ENCODE results near the gene SF3B5. TPM values are rescaled to one million over a fixed set of nuclear protein-coding genes. Genes with fewer than 3 reads are reported as not detected.

Gene SF3B5
- total and polyA plus RNA-seq, 2 of the 8 experiments (the other 6 are each of a cell fraction or from before 2014, with no cell fraction given): 195 to 588 TPM

GRCh38 chr6:144059139-144059538, 36.2 kb downstream of the SF3B5 start:
- H2BK120ac ChIP-seq (replicated peaks; ENCODE audit: low read depth, low read length): no peak overlapping the region
- H4K5ac ChIP-seq (ENCODE audit: insufficient read length, low read depth, low read length): no peak overlapping the region
- H3K36me3 ChIP-seq (ENCODE audit: control insufficient read depth in 2 of 4, insufficient read depth in 4 of 4, low read length in 3 of 4): no peaks in the 10 kb centered on the region
- 80% methylated on average over 1 of the region's 1 CpG; no CpG with 5 or more reads in 1 of the 2 experiments for WGBS, 2 experiments (ENCODE audit: extremely low coverage in 1 of 2, insufficient coverage in 1 of 2, insufficient read length in 1 of 2, insufficient replicate concordance in 2 of 2, low coverage in 1 of 2, low lambda C conversion rate in 2 of 2, missing lambda C conversion rate in 1 of 2)
- no peak overlapping the region for H3K23ac ChIP-seq (ENCODE audit: insufficient read length)
- H3K4me1 ChIP-seq (replicated peaks in 1 of 4; ENCODE audit: control insufficient read depth in 3 of 4, insufficient read depth in 4 of 4, low read length in 3 of 4): peaks cover 3 to 13% (median 9%) of the 10 kb centered on the region in 4 experiments; a peak in 4 of 7 replicates
- no peak overlapping the region for H2BK15ac ChIP-seq (ENCODE audit: low read length)
- no peak overlapping the region for H3K27ac ChIP-seq (ENCODE audit: low read depth, low read length)
- peaks cover 8% of the 10 kb centered on the region; the same call in 1 of the 2 replicates for H3K23me2 ChIP-seq (ENCODE audit: low read depth, low read length)
- no peak overlapping the region for H3K14ac ChIP-seq (ENCODE audit: insufficient read length)
- H3K79me2 ChIP-seq (ENCODE audit: control insufficient read depth in 1 of 2, insufficient read depth in 2 of 2, low read length in 2 of 2): no peaks in the 10 kb centered on the region
- H3K27me3 ChIP-seq (replicated peaks in 1 of 4; ENCODE audit: control insufficient read depth in 3 of 4, extremely low read depth in 1 of 4, insufficient read depth in 3 of 4, low read length in 3 of 4): peaks cover 13 to 21% (median 18%) of the 10 kb centered on the region in 4 experiments
- H3K56ac ChIP-seq (replicated peaks; ENCODE audit: insufficient read length, low read depth, low read length): no peak overlapping the region
- H2BK5ac ChIP-seq (ENCODE audit: low read depth, low read length): no peak overlapping the region
- FAIRE-seq (no peak), DNase-seq (ENCODE audit: low read depth in 1 of 2, low spot score in 2 of 2) (no peak)
- no peak overlapping the region for H2BK20ac ChIP-seq (ENCODE audit: low read length)
- no peak overlapping the region for H3K18ac ChIP-seq (ENCODE audit: extremely low read depth, low read length)
- H2BK12ac ChIP-seq (ENCODE audit: low read depth, low read length): no peak overlapping the region
- no peak overlapping the region for H3K9ac ChIP-seq (replicated peaks in 1 of 4; ENCODE audit: extremely low read depth in 1 of 4, low read depth in 3 of 4, low read length in 3 of 4)
- no peak overlapping the region for H3K4me2 ChIP-seq (ENCODE audit: insufficient read depth in 1 of 2, low read depth in 2 of 2, low read length in 2 of 2)
- no peak overlapping the region for H3K4ac ChIP-seq (replicated peaks; ENCODE audit: insufficient read length, low read depth, low read length)
- H2AK5ac ChIP-seq (ENCODE audit: low read depth, low read length): no peak overlapping the region
- CTCF ChIA-PET (ENCODE audit: partially characterized antibody): interaction anchor here (2.0 kb wide), 1 partner anchor 120 kb away, joined by 8 read pairs; no protein-coding TSS in a partner anchor
- no peaks in the 10 kb centered on the region for H3K9me3 ChIP-seq (ENCODE audit: insufficient read depth in 2 of 2, low read depth in 1 of 2, low read length in 1 of 2)
- no peak for TF ChIP-seq SP4 (IDR thresholded peaks at IDR 0.05; ENCODE audit: low read length)
- H4K8ac ChIP-seq (ENCODE audit: extremely low read depth, insufficient read depth, low read length): no peak overlapping the region
- H4K20me1 ChIP-seq (replicated peaks in 1 of 2; ENCODE audit: control insufficient read depth in 1 of 2, insufficient read depth in 2 of 2, low read length in 2 of 2): peaks cover 0 to 1% of the 10 kb centered on the region in 2 experiments
- no peak overlapping the region for H3K4me3 ChIP-seq (ENCODE audit: extremely low read depth in 1 of 4, insufficient read depth in 2 of 4, low read depth in 3 of 4, low read length in 4 of 4)
- no peak overlapping the region for H4K91ac ChIP-seq (replicated peaks; ENCODE audit: insufficient read length, low read length)
- H3K79me1 ChIP-seq (ENCODE audit: low read depth, low read length): no peaks in the 10 kb centered on the region
- no peak overlapping the region for H2AFZ ChIP-seq (ENCODE audit: low read length)
- POLR2A ChIA-PET (ENCODE audit: partially characterized antibody): no interaction called here
